GM12872 (cell line): ENCODE measurements around the gene CD1C.

ENCODE experiments used
- TF ChIP-seq, protein P1 (sequence below): IDR thresholded peaks from 3 replicates; pipeline ENCODE4 v1.5.1; 2011; ENCODE audit warnings: low read depth, mild to moderate bottlenecking, low read length, moderate library complexity; ENCODE audit not compliant: insufficient read depth

CD1C gene

DNA sequence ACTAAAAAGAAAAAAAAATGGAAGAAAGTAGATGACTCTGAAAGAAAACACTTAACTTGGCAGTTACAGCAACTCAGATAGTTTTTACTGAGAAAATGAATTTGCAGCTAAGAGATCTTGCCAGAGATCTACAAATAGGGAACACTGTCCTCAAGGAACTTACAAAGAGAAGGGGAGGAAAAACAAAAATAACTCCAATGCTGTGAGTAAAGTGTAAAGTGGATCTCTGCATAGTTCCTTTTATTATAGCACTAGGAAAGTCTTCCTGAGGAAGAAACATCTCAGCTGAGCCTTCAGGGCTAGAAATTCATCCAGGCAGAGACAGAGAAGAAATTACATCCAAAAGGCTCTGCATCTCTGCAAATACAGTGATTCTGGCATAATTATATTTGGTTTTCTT, 37.8 kb downstream of the CD1C start:
- TF ChIP-seq, protein P1, sequence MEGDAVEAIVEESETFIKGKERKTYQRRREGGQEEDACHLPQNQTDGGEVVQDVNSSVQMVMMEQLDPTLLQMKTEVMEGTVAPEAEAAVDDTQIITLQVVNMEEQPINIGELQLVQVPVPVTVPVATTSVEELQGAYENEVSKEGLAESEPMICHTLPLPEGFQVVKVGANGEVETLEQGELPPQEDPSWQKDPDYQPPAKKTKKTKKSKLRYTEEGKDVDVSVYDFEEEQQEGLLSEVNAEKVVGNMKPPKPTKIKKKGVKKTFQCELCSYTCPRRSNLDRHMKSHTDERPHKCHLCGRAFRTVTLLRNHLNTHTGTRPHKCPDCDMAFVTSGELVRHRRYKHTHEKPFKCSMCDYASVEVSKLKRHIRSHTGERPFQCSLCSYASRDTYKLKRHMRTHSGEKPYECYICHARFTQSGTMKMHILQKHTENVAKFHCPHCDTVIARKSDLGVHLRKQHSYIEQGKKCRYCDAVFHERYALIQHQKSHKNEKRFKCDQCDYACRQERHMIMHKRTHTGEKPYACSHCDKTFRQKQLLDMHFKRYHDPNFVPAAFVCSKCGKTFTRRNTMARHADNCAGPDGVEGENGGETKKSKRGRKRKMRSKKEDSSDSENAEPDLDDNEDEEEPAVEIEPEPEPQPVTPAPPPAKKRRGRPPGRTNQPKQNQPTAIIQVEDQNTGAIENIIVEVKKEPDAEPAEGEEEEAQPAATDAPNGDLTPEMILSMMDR = no peak

DNA sequence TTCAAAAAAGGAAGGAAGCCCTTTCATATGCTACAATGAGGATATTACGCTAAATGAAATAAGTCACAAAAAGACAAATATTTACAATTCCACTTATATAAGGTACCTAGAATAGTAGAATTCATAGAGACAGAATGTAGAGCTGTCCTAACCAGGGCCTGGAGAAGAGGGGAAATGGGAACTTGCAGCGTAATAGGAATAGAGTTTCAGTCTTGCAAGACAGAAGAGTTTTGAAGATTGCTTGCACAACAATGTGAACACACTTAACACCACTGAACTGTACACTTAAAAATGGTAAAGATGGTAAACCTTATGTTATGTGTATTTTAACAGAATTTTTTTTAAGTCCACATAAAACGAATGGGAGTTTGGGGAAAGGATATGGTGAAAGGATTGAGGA, 38.7 kb downstream of the CD1C start:
- TF ChIP-seq, protein P1 = no peak

DNA sequence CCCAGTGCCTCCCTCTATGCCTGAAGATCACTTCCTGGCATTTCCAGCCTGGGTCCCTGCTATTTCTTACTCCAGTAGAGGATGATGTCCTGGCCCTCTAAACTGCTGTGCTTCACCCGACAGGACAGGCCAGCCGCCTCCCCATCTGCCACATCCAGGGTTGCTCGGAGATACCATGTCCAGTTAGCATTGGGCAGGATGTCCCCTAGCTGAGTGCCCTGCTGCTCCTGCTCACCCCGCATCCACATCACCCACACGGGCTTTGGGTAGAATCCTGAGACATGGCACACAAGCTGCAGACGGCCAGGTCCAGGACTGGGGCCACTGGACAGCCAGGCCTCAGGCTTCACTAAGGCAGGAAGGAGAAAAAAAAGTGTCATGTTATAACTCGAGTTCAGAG, 39.6 kb downstream of the CD1C start:
- TF ChIP-seq, protein P1 = no peak

DNA sequence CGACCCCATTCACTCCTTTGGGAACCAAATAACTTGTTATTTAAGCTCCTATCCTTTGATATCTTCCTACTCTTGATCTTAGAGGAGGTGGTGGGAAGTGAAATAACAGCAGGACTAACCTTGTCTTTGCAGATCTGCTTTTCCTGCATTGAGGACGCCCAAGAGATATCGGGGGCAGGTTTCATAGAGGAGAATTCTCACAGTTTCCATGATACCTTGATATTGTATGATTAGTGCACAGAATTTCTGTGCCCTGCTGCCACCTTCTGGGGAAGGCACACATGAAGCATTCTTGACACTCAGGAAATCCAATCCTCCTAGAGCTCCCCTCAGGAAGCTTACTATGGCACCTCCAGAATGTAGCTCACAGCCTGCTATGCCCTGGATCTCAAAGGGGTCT, 40.0 kb downstream of the CD1C start:
- TF ChIP-seq, protein P1 = peak; percentile 60

GRCh38 chr1:158330391-158331105, 40.8 kb downstream of the CD1C start:
- TF ChIP-seq, protein P1 = no peak

GRCh38 chr1:158331106-158331425, 41.3 kb downstream of the CD1C start:
- TF ChIP-seq, protein P1 = no peak

- TF ChIP-seq, protein P1 = no peak
These were observed 41.9 kb downstream of the CD1C start, which contains the start of gene CD1B for GRCh38 chr1:158331481-158332150. Gene CD1B (minus strand): TSS chr1:158331531. CDS start chr1:158331423, 108 bp downstream.
